H1 (cell line): Measurements from ENCODE around the gene GPHB5. TPM values are rescaled to one million over a fixed set of nuclear protein-coding genes. Genes with fewer than 3 reads are reported as not detected.

Source experiments
- CTCF ChIA-PET: fragments of 300-600 bp; sonication (Branson Sonifier 250); formaldehyde crosslinking; loops from one replicate; lab custom pipeline; 2021; ENCODE audit not compliant: partially characterized antibody; lab: Charles Lee
- POLR2A ChIA-PET: fragments of 300-600 bp; sonication (Branson Sonifier 250); formaldehyde crosslinking; loops from one replicate; lab custom pipeline; 2021; ENCODE audit warnings: inconsistent platforms; ENCODE audit not compliant: partially characterized antibody; lab: Charles Lee
- DNase-seq, 2 experiments: peaks; one replicate each; pipeline versions ENCODE4 v3.0.0 to v3.0.0-alpha.2; 2010 to 2022; ENCODE audit warnings: low spot score in 2 of 2, low read depth in 1 of 2, mixed read lengths in 1 of 2
- FAIRE-seq: peaks from 2 replicates; lab custom pipeline; 2011; peaks lifted over from hg19 to GRCh38; lab: Jason Lieb, UNC
- H2AFZ ChIP-seq: 2 replicates; pipeline ENCODE4 v1.8.1; 2012; ENCODE audit warnings: low read length, inconsistent platforms
- H2AK5ac ChIP-seq: 2 replicates; pipeline ENCODE4 v1.6.1; 2013; ENCODE audit warnings: low read depth, low read length
- H2BK120ac ChIP-seq: replicated peaks from 2 replicates; pipeline ENCODE3; 2013; ENCODE audit warnings: low read depth, low read length, inconsistent platforms
- H2BK12ac ChIP-seq: 2 replicates; pipeline ENCODE4 v1.6.1; 2013; ENCODE audit warnings: low read depth, low read length
- H2BK15ac ChIP-seq: 2 replicates; pipeline ENCODE4 v1.6.1; 2013; ENCODE audit warnings: low read length
- H2BK20ac ChIP-seq: 2 replicates; pipeline ENCODE4 v1.6.1; 2013; ENCODE audit warnings: low read length
- H2BK5ac ChIP-seq: 2 replicates; pipeline ENCODE4 v1.6.1; 2013; ENCODE audit warnings: low read depth, low read length
- H3K14ac ChIP-seq: 2 replicates; pipeline ENCODE4 v1.6.1; 2013; ENCODE audit warnings: inconsistent platforms; ENCODE audit not compliant: insufficient read length
- H3K18ac ChIP-seq: 2 replicates; pipeline ENCODE4 v1.6.1; 2013; ENCODE audit warnings: low read length; ENCODE audit errors: extremely low read depth
- H3K23ac ChIP-seq: 2 replicates; pipeline ENCODE4 v1.6.1; 2013; ENCODE audit warnings: inconsistent platforms; ENCODE audit not compliant: insufficient read length
- H3K23me2 ChIP-seq: 2 replicates; pipeline ENCODE4 v1.6.1; 2013; ENCODE audit warnings: low read depth, low read length
- H3K27ac ChIP-seq: 2 replicates; pipeline ENCODE4 v1.6.1; 2011; ENCODE audit warnings: low read depth, low read length, inconsistent platforms
- H3K27me3 ChIP-seq, 4 experiments: replicated peaks in 1 of 4; 1 replicate in 1 of 4; 2 replicates in 3 of 4; pipeline versions ENCODE4 v1.6.1 to v1.8.1; 2011 to 2013; ENCODE audit warnings: low read length in 3 of 4, mild to moderate bottlenecking in 3 of 4, inconsistent platforms in 2 of 4, mixed read lengths in 2 of 4, moderate library complexity in 1 of 4; ENCODE audit not compliant: control insufficient read depth in 3 of 4, insufficient read depth in 3 of 4; ENCODE audit errors: extremely low read depth in 1 of 4
- H3K36me3 ChIP-seq, 4 experiments: 2 replicates each; pipeline versions ENCODE4 v1.6.1 to v1.8.1; 2011 to 2013; ENCODE audit warnings: mild to moderate bottlenecking in 4 of 4, low read length in 3 of 4, moderate library complexity in 2 of 4, control low read depth in 1 of 4, inconsistent platforms in 1 of 4; ENCODE audit not compliant: insufficient read depth in 4 of 4, control insufficient read depth in 2 of 4
- H3K4ac ChIP-seq: replicated peaks from 2 replicates; pipeline ENCODE3; 2013; ENCODE audit warnings: low read length, low read depth, mixed read lengths, inconsistent platforms; ENCODE audit not compliant: insufficient read length
- H3K4me1 ChIP-seq, 4 experiments: replicated peaks in 1 of 4; 1 replicate in 1 of 4; 2 replicates in 3 of 4; pipeline versions ENCODE4 v1.6.1 to v1.8.1; 2011 to 2013; ENCODE audit warnings: low read length in 3 of 4, inconsistent platforms in 2 of 4, mixed read lengths in 1 of 4; ENCODE audit not compliant: insufficient read depth in 4 of 4, control insufficient read depth in 3 of 4
- H3K4me2 ChIP-seq, 2 experiments: 2 replicates each; pipeline versions ENCODE4 v1.6.1 to v1.8.1; 2011 to 2013; ENCODE audit warnings: low read depth in 2 of 2, low read length in 2 of 2, control low read depth in 1 of 2, inconsistent platforms in 1 of 2, mild to moderate bottlenecking in 1 of 2; ENCODE audit not compliant: insufficient read depth in 1 of 2
- H3K4me3 ChIP-seq, 4 experiments: fragments of 200-600, 300-600 bp in 1 of 4; sonication (generic), shearing (Covaris generic), sonication (Bioruptor Twin) in 1 of 4; 2 replicates each; pipeline versions ENCODE4 v1.5.1 to v1.8.1; 2011 to 2016; ENCODE audit warnings: low read length in 4 of 4, low read depth in 3 of 4, control low read depth in 2 of 4, inconsistent platforms in 2 of 4, mild to moderate bottlenecking in 2 of 4, mixed read lengths in 1 of 4, moderate library complexity in 1 of 4; ENCODE audit not compliant: insufficient read depth in 2 of 4; ENCODE audit errors: extremely low read depth in 1 of 4
- H3K56ac ChIP-seq: replicated peaks from 2 replicates; pipeline ENCODE3; 2013; ENCODE audit warnings: low read depth, mild to moderate bottlenecking, mixed read lengths, low read length, inconsistent platforms; ENCODE audit not compliant: insufficient read length
- H3K79me1 ChIP-seq: 2 replicates; pipeline ENCODE4 v1.6.1; 2013; ENCODE audit warnings: low read depth, low read length, control low read depth
- H3K79me2 ChIP-seq, 2 experiments: 2 replicates each; pipeline versions ENCODE4 v1.6.1 to v1.8.1; 2012 to 2013; ENCODE audit warnings: low read length in 2 of 2, mild to moderate bottlenecking in 2 of 2, inconsistent platforms in 1 of 2; ENCODE audit not compliant: insufficient read depth in 2 of 2, control insufficient read depth in 1 of 2
- H3K9ac ChIP-seq, 4 experiments: replicated peaks in 1 of 4; 1 replicate in 1 of 4; 2 replicates in 3 of 4; pipeline versions ENCODE4 v1.6.1 to v1.8.1; 2011 to 2013; ENCODE audit warnings: low read depth in 3 of 4, low read length in 3 of 4, control low read depth in 2 of 4, mild to moderate bottlenecking in 2 of 4, moderate library complexity in 2 of 4, inconsistent platforms in 1 of 4; ENCODE audit errors: extremely low read depth in 1 of 4
- H3K9me3 ChIP-seq, 2 experiments: 2 replicates each; pipeline versions ENCODE4 v1.6.1 to v1.8.1; 2012 to 2013; ENCODE audit warnings: mild to moderate bottlenecking in 2 of 2, moderate library complexity in 2 of 2, control low read depth in 1 of 2, inconsistent platforms in 1 of 2, low read depth in 1 of 2, low read length in 1 of 2, mixed read lengths in 1 of 2; ENCODE audit not compliant: insufficient read depth in 2 of 2
- H4K20me1 ChIP-seq, 2 experiments: replicated peaks in 1 of 2; 2 replicates each; pipeline versions ENCODE3 to v1.8.1; 2011 to 2013; ENCODE audit warnings: inconsistent platforms in 2 of 2, low read length in 2 of 2, mild to moderate bottlenecking in 1 of 2; ENCODE audit not compliant: insufficient read depth in 2 of 2, control insufficient read depth in 1 of 2
- H4K5ac ChIP-seq: 2 replicates; pipeline ENCODE4 v1.6.1; 2013; ENCODE audit warnings: low read length, low read depth, mixed read lengths, inconsistent platforms; ENCODE audit not compliant: insufficient read length
- H4K8ac ChIP-seq: 2 replicates; pipeline ENCODE4 v1.8.0; 2013; ENCODE audit warnings: mild to moderate bottlenecking, moderate library complexity, low read length, inconsistent platforms; ENCODE audit not compliant: insufficient read depth; ENCODE audit errors: extremely low read depth
- H4K91ac ChIP-seq: replicated peaks from 2 replicates; pipeline ENCODE3; 2013; ENCODE audit warnings: low read length, mixed read lengths, inconsistent platforms; ENCODE audit not compliant: insufficient read length
- CTCF ChIP-seq, 3 experiments: IDR thresholded peaks; 1 replicate in 2 of 3; 2 replicates in 1 of 3; pipeline versions ENCODE4 v1.5.1 to v1.6.1; 2011; ENCODE audit warnings: low read length in 3 of 3, mild to moderate bottlenecking in 3 of 3, inconsistent platforms in 2 of 3, low read depth in 1 of 3, moderate library complexity in 1 of 3; ENCODE audit not compliant: insufficient read depth in 1 of 3; ENCODE audit errors: control extremely low read depth in 1 of 3
- HDAC2 ChIP-seq, 2 experiments: fragments of 300-600 bp in 1 of 2; sonication (generic) in 1 of 2; IDR thresholded peaks; 2 replicates each; pipeline ENCODE4 v1.6.1; 2011 to 2012; ENCODE audit warnings: low read depth in 2 of 2, low read length in 2 of 2, mild to moderate bottlenecking in 2 of 2, moderate library complexity in 2 of 2, borderline replicate concordance in 1 of 2, inconsistent platforms in 1 of 2
- JUN ChIP-seq: IDR thresholded peaks from 2 replicates; pipeline ENCODE4 v1.6.1; 2011; ENCODE audit warnings: low read depth, mild to moderate bottlenecking, improper control_type of control experiment, low read length
- POLR2AphosphoS5 ChIP-seq: IDR thresholded peaks from 2 replicates; pipeline ENCODE4 v1.6.1; 2011; ENCODE audit warnings: low read depth, low read length
- RAD21 ChIP-seq, 2 experiments: IDR thresholded peaks in 1 of 2; conservative IDR thresholded peaks in 1 of 2; 2 replicates each; pipeline ENCODE4 v1.6.1; 2011; ENCODE audit warnings: low read depth in 2 of 2, low read length in 2 of 2, improper control_type of control experiment in 1 of 2, inconsistent platforms in 1 of 2, mild to moderate bottlenecking in 1 of 2, moderate library complexity in 1 of 2
- RBBP5 ChIP-seq: IDR thresholded peaks from 2 replicates; pipeline ENCODE4 v1.7.1; 2012; ENCODE audit warnings: low read depth, mild to moderate bottlenecking, inconsistent platforms, low read length, moderate library complexity, borderline replicate concordance
- SP4 ChIP-seq: IDR thresholded peaks from 2 replicates; pipeline ENCODE4 v1.6.1; 2012; ENCODE audit warnings: low read length, inconsistent platforms
- SUZ12 ChIP-seq: fragments of 200-600 bp; sonication (generic); IDR thresholded peaks from 2 replicates; pipeline ENCODE4 v1.6.1; 2012; ENCODE audit warnings: mild to moderate bottlenecking, inconsistent platforms, low read length, moderate library complexity, mixed read lengths
- WGBS, 2 experiments: shearing (Covaris generic) in 1 of 2; methylation state at CpG; one replicate each; pipeline versions ENCODE4 v1.1.6 to v1.1.7; 2013 to 2015; ENCODE audit warnings: low lambda C conversion rate in 2 of 2, mixed read lengths in 2 of 2, inconsistent platforms in 1 of 2, low coverage in 1 of 2, missing lambda C conversion rate in 1 of 2; ENCODE audit not compliant: insufficient replicate concordance in 2 of 2, insufficient coverage in 1 of 2, insufficient read length in 1 of 2; ENCODE audit errors: extremely low coverage in 1 of 2, missing lambda C conversion rate in 1 of 2; 5-methylcytosine and 5-hydroxymethylcytosine counted together
- polyA plus RNA-seq, 7 experiments: library from polyadenylated mRNA; depleted of rRNA in 3 of 7; stranded (reverse) in 5 of 7; unstranded in 2 of 7; fragments of >200 nt in 5 of 7; fragments of 200-250 nt in 2 of 7; gene quantifications; 1 replicate in 5 of 7; 2 replicates in 1 of 7; 4 replicates in 1 of 7; pipeline versions ENCODE4 v1.2.1 to v1.2.3, GENCODE V29; 2011 to 2013; ENCODE audit warnings: missing spikeins in 2 of 7, mixed read lengths in 2 of 7
- total RNA-seq: library from RNA; stranded (reverse); fragmentation: NEBNext Ultra II Directional; extraction: Animal tissue kit (Norgen Biotek cat#: 25700); gene quantifications from 2 replicates; pipeline ENCODE4 v1.2.1, GENCODE V29; 2021
- TF ChIP-seq, protein P1 (sequence below): IDR thresholded peaks from 2 replicates; pipeline ENCODE4 v1.6.1; 2012; ENCODE audit warnings: inconsistent platforms

The GPHB5 gene
- total and polyA plus RNA-seq, 2 of the 8 experiments (the other 6 are each of a cell fraction or from before 2014, with no cell fraction given), result not detected

DNA sequence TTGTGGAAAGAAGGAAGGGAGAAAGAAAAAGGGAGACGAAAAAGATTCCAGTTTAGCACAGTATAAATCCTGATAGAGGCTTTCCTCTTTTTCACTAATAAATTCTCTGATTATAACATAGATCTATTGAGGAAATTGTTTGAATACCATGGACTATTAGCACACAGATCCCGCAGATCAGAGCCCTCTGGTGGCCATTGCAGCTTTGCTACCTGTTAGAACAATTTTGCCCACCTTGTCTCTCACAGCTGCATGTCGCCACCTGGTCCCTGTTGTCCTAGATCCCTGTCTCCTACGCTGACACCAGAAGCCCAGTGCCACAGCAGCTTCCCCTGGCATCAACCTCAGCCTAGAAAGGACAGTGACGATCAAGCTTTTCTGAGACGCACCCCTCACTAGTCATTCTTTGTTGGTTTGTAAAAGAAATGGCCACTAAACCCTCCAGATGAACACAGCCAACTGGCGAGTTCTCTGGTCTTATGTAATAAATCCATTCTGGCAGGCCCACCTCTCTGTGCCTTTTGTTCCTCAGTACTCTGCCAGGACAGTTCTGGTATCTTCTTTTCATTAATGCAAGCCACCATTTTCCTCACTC, 9.9 kb downstream of the GPHB5 start:
- ChIA-PET CTCF (interaction anchor here (0.6 to 3.5 kb wide), 26 partner anchors 8 to 1172 kb away, joined by 3 to 28 read pairs (median 4); no protein-coding TSS in a partner anchor), POLR2A (no interaction called here)
- Histone ChIP-seq H3K9ac (no peak overlapping the region), H3K23me2 (no peaks in the 10 kb centered on the region), H3K36me3 (no peaks in the 10 kb centered on the region), H3K4me3 (no peak overlapping the region), H2BK20ac (no peak overlapping the region), H3K23ac (no peak overlapping the region), H4K20me1 (no peaks in the 10 kb centered on the region), H3K56ac (no peak overlapping the region), H3K14ac (no peak overlapping the region), H2AFZ (peak overlapping the region; percentile 76; the same call in 1 of the 2 replicates), H4K5ac (no peak overlapping the region), H2BK15ac (no peak overlapping the region), H3K18ac (no peak overlapping the region), H4K91ac (no peak overlapping the region), H2BK5ac (no peak overlapping the region), H3K4ac (no peak overlapping the region), H3K9me3 (no peaks in the 10 kb centered on the region), H3K79me1 (no peaks in the 10 kb centered on the region), H3K27ac (no peak overlapping the region), H2BK120ac (no peak overlapping the region), H4K8ac (no peak overlapping the region), H3K4me2 (no peak overlapping the region), H2AK5ac (no peak overlapping the region), H3K79me2 (no peaks in the 10 kb centered on the region), H2BK12ac (no peak overlapping the region), H3K4me1 (no peaks in the 10 kb centered on the region), H3K27me3 (no peaks in the 10 kb centered on the region)
- DNase-seq, result peak; percentile 23 to 64
- 67% methylated on average over 7 of the region's 7 CpGs; no CpG with 5 or more reads in 1 of the 2 experiments for WGBS, 2 experiments
- FAIRE-seq, result peak; percentile 74
- TF ChIP-seq SUZ12, result no peak
- TF ChIP-seq JUN, result no peak
- TF ChIP-seq SP4, result no peak
- TF ChIP-seq HDAC2 (IDR thresholded peaks at IDR 0.05; ENCODE audit: borderline replicate concordance in 1 of 2, low read depth in 2 of 2, low read length in 2 of 2), result no peak
- no peak for TF ChIP-seq POLR2AphosphoS5
- TF ChIP-seq RAD21 (IDR thresholded peaks at IDR 0.05 in 1 of 2, conservative IDR thresholded peaks at IDR 0.05 in 1 of 2; ENCODE audit: low read depth in 2 of 2, low read length in 2 of 2), result peak; percentile 58 to 64
- no peak for TF ChIP-seq RBBP5
- peak; percentile 62 to 80 (median 71) for TF ChIP-seq CTCF (IDR thresholded peaks at IDR 0.05; ENCODE audit: control extremely low read depth in 1 of 3, insufficient read depth in 1 of 3, low read depth in 1 of 3, low read length in 3 of 3)
- TF ChIP-seq, protein P1, sequence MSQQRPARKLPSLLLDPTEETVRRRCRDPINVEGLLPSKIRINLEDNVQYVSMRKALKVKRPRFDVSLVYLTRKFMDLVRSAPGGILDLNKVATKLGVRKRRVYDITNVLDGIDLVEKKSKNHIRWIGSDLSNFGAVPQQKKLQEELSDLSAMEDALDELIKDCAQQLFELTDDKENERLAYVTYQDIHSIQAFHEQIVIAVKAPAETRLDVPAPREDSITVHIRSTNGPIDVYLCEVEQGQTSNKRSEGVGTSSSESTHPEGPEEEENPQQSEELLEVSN, result no peak
